H9 (cell line): ENCODE data around the gene PTN. TPM values are rescaled to one million over a fixed set of nuclear protein-coding genes. Genes with fewer than 3 reads are reported as not detected.

Source experiments
- DNase-seq: peaks from one replicate; pipeline ENCODE4 v3.0.0-alpha.2; 2017
- H2AFZ ChIP-seq: one replicate; pipeline ENCODE4 v1.6.1; 2013; ENCODE audit warnings: mild to moderate bottlenecking, low read length, control low read depth, moderate library complexity
- H2AK5ac ChIP-seq: 2 replicates; pipeline ENCODE4 v1.6.1; 2013; ENCODE audit warnings: low read length, control low read depth, mixed read lengths; ENCODE audit not compliant: insufficient read length
- H2BK120ac ChIP-seq: one replicate; pipeline ENCODE4 v1.6.1; 2013; ENCODE audit warnings: low read depth, mild to moderate bottlenecking, low read length, control low read depth, inconsistent platforms; ENCODE audit not compliant: poor library complexity, severe bottlenecking
- H2BK12ac ChIP-seq: 2 replicates; pipeline ENCODE4 v1.6.1; 2013; ENCODE audit warnings: low read length, control low read depth, mixed read lengths, low read depth; ENCODE audit not compliant: insufficient read length
- H2BK15ac ChIP-seq: 2 replicates; pipeline ENCODE4 v1.6.1; 2013; ENCODE audit warnings: low read depth, low read length, control low read depth
- H2BK20ac ChIP-seq: one replicate; pipeline ENCODE4 v1.6.1; 2013; ENCODE audit warnings: low read depth, mild to moderate bottlenecking, low read length, control low read depth, inconsistent platforms; ENCODE audit not compliant: poor library complexity, severe bottlenecking
- H2BK5ac ChIP-seq: 2 replicates; pipeline ENCODE4 v1.6.1; 2013; ENCODE audit warnings: low read length, control low read depth, mixed read lengths; ENCODE audit not compliant: insufficient read length
- H3K14ac ChIP-seq: 2 replicates; pipeline ENCODE4 v1.6.1; 2013; ENCODE audit warnings: low read length, control low read depth; ENCODE audit not compliant: insufficient read depth
- H3K18ac ChIP-seq: 2 replicates; pipeline ENCODE4 v1.6.1; 2013; ENCODE audit warnings: low read depth, mild to moderate bottlenecking, mixed read lengths, low read length, control low read depth; ENCODE audit not compliant: insufficient read length
- H3K23ac ChIP-seq: 2 replicates; pipeline ENCODE4 v1.6.1; 2013; ENCODE audit warnings: low read length, control low read depth, mixed read lengths, low read depth; ENCODE audit not compliant: insufficient read length
- H3K23me2 ChIP-seq: 2 replicates; pipeline ENCODE4 v1.6.1; 2013; ENCODE audit warnings: low read depth, mild to moderate bottlenecking, mixed read lengths, low read length, control low read depth; ENCODE audit not compliant: insufficient read length, poor library complexity, severe bottlenecking
- H3K27ac ChIP-seq: 2 replicates; pipeline ENCODE4 v1.5.1; 2013; ENCODE audit warnings: low read length, control low read depth, mixed read lengths, low read depth; ENCODE audit not compliant: insufficient read length
- H3K27me3 ChIP-seq: 2 replicates; pipeline ENCODE4 v1.6.1; 2013; ENCODE audit warnings: low read length, control low read depth, inconsistent platforms; ENCODE audit not compliant: insufficient read depth
- H3K4ac ChIP-seq: 2 replicates; pipeline ENCODE4 v1.6.1; 2013; ENCODE audit warnings: low read depth, mild to moderate bottlenecking, control low read depth, inconsistent platforms, low read length, moderate library complexity
- H3K4me1 ChIP-seq: 2 replicates; pipeline ENCODE4 v1.6.1; 2013; ENCODE audit warnings: low read length, control low read depth, inconsistent platforms; ENCODE audit not compliant: insufficient read depth
- H3K4me2 ChIP-seq: 2 replicates; pipeline ENCODE4 v1.6.1; 2013; ENCODE audit warnings: low read length, control low read depth, mixed read lengths; ENCODE audit not compliant: insufficient read length, insufficient read depth
- H3K56ac ChIP-seq: 2 replicates; pipeline ENCODE4 v1.6.1; 2013; ENCODE audit warnings: low read depth, mild to moderate bottlenecking, mixed read lengths, low read length, control low read depth; ENCODE audit not compliant: insufficient read length
- H3K79me1 ChIP-seq: 2 replicates; pipeline ENCODE4 v1.6.1; 2013; ENCODE audit warnings: low read depth, mild to moderate bottlenecking, moderate library complexity, low read length, control low read depth, inconsistent platforms; ENCODE audit not compliant: insufficient read depth, poor library complexity, severe bottlenecking
- H3K79me2 ChIP-seq: 2 replicates; pipeline ENCODE4 v1.6.1; 2013; ENCODE audit warnings: low read length, control low read depth, inconsistent platforms; ENCODE audit not compliant: insufficient read depth
- H3K9ac ChIP-seq: 2 replicates; pipeline ENCODE4 v1.6.1; 2013; ENCODE audit warnings: low read length, control low read depth, mixed read lengths; ENCODE audit not compliant: insufficient read length; ENCODE audit errors: extremely low read depth
- H3K9me3 ChIP-seq: one replicate; pipeline ENCODE4 v1.6.1; 2013; ENCODE audit warnings: low read depth, low read length, inconsistent platforms; ENCODE audit not compliant: control insufficient read depth
- H3T11ph ChIP-seq: one replicate; pipeline ENCODE4 v1.6.1; 2013; ENCODE audit warnings: mild to moderate bottlenecking, low read length, control low read depth, inconsistent platforms
- H4K20me1 ChIP-seq: one replicate; pipeline ENCODE4 v1.6.1; 2013; ENCODE audit not compliant: control insufficient read depth, insufficient read length, insufficient read depth
- H4K5ac ChIP-seq: 2 replicates; pipeline ENCODE4 v1.6.1; 2013; ENCODE audit warnings: low read depth, mild to moderate bottlenecking, mixed read lengths, low read length, control low read depth; ENCODE audit not compliant: insufficient read length
- H4K8ac ChIP-seq: replicated peaks from 2 replicates; pipeline ENCODE4 v1.6.1; 2013; ENCODE audit warnings: low read length, control low read depth, mixed read lengths, low read depth; ENCODE audit not compliant: insufficient read length
- H4K91ac ChIP-seq: 2 replicates; pipeline ENCODE4 v1.6.1; 2013; ENCODE audit warnings: low read depth, mild to moderate bottlenecking, moderate library complexity, mixed read lengths, low read length, control low read depth; ENCODE audit not compliant: insufficient read length
- H3K27ac Mint-ChIP-seq, 3 experiments: 2 replicates in 2 of 3; 3 replicates in 1 of 3; pipeline ENCODE4 v1.8.0; 2020 to 2021; ENCODE audit warnings: mixed read lengths in 3 of 3, mild to moderate bottlenecking in 1 of 3, moderate library complexity in 1 of 3
- H3K27me3 Mint-ChIP-seq: 2 replicates; pipeline ENCODE4 v1.8.0; 2021; ENCODE audit warnings: low read depth, mild to moderate bottlenecking, moderate library complexity, mixed read lengths
- H3K36me3 Mint-ChIP-seq, 3 experiments: 2 replicates in 2 of 3; 3 replicates in 1 of 3; pipeline ENCODE4 v1.8.0; 2020 to 2021; ENCODE audit warnings: low read depth in 3 of 3, mixed read lengths in 3 of 3; ENCODE audit not compliant: insufficient read depth in 1 of 3
- H3K4me1 Mint-ChIP-seq, 2 experiments: 2 replicates each; pipeline ENCODE4 v1.8.0; 2020; ENCODE audit warnings: mixed read lengths in 2 of 2
- H3K4me3 Mint-ChIP-seq, 2 experiments: 2 replicates in 1 of 2; 3 replicates in 1 of 2; pipeline ENCODE4 v1.8.0; 2020 to 2021; ENCODE audit warnings: mild to moderate bottlenecking in 2 of 2, mixed read lengths in 2 of 2, moderate library complexity in 1 of 2
- H3K9me3 Mint-ChIP-seq, 2 experiments: 2 replicates in 1 of 2; 3 replicates in 1 of 2; pipeline ENCODE4 v1.8.0; 2020; ENCODE audit warnings: mild to moderate bottlenecking in 2 of 2, mixed read lengths in 2 of 2, moderate library complexity in 1 of 2
- WGBS: extraction: QIAGEN DNeasy Blood & Tissue Kit; methylation state at CpG from one replicate; pipeline ENCODE4 v1.1.7; 2013; ENCODE audit warnings: missing lambda C conversion rate, low lambda C conversion rate, mixed read lengths; ENCODE audit not compliant: insufficient read length; ENCODE audit errors: extremely low coverage; 5-methylcytosine and 5-hydroxymethylcytosine counted together
- total RNA-seq: library from RNA; stranded (reverse); gene quantifications from 2 replicates; pipeline ENCODE4 v1.2.1, GENCODE V29; 2021
- TF ChIP-seq, protein P1 (sequence below): fragments of 200-600 bp; sonication (generic); conservative IDR thresholded peaks from 3 replicates; pipeline ENCODE4 v1.8.0; 2021; ENCODE audit warnings: antibody characterized with exemption, mild to moderate bottlenecking

The PTN gene
- total RNA-seq, 1 experiment from 2014 or later, result 16.5 TPM

DNA sequence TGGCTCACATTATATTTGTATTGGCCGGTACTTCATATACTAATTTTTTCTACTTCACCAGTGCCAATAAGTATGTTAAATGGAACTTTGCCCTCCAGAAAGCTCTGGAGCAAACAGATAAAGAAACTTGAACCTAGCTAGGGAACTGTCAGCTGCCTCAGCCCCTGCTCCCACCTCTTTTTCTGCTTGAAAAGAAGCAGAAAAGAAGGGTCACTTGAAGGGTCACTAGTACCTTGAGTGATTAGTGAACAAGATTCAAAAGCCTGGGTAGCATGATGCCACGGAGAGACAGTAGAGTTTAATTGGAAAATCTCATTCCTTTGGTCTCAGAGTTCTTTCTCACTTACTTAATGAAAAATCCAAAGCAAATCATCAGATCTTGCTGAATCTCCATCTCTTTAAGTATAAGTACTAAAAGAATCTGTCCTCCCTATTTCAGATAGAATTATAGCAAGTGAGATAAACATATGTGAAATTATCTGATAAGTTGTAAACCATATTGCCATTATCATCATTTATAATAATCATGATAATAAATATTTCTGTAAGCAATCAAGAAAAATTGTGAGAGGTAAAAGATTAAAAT, 47.7 kb downstream of the PTN start:
- WGBS, result no CpG with 5 or more reads among the region's 2 CpGs
- Mint-ChIP-seq H3K27ac (no peak overlapping the region), H3K36me3 (peaks cover 4 to 10% (median 8%) of the 10 kb centered on the region in 3 experiments; a peak in 6 of 7 replicates), H3K4me1 (peaks cover 5 to 7% of the 10 kb centered on the region in 2 experiments), H3K4me3 (no peak overlapping the region), H3K9me3 (peaks cover 0 to 5% of the 10 kb centered on the region in 2 experiments; a peak in 2 of 5 replicates), H3K27me3 (no peaks in the 10 kb centered on the region)
- Histone ChIP-seq H2BK20ac (no peak overlapping the region), H3K14ac (no peak overlapping the region), H3K4me2 (no peak overlapping the region), H3K79me1 (no peaks in the 10 kb centered on the region), H3T11ph (no peak overlapping the region), H4K5ac (no peak overlapping the region), H2BK5ac (no peak overlapping the region), H3K56ac (no peak overlapping the region), H3K4ac (no peak overlapping the region), H3K27me3 (no peaks in the 10 kb centered on the region), H3K23me2 (no peaks in the 10 kb centered on the region), H4K91ac (no peak overlapping the region), H2AFZ (no peak overlapping the region), H3K23ac (no peak overlapping the region), H3K9me3 (no peaks in the 10 kb centered on the region), H4K20me1 (no peaks in the 10 kb centered on the region), H3K4me1 (peaks cover 3% of the 10 kb centered on the region; the same call in 1 of the 2 replicates), H2AK5ac (no peak overlapping the region), H3K79me2 (no peaks in the 10 kb centered on the region), H3K18ac (no peak overlapping the region), H2BK120ac (no peak overlapping the region), H3K27ac (no peak overlapping the region), H3K9ac (no peak overlapping the region), H2BK15ac (no peak overlapping the region), H2BK12ac (no peak overlapping the region), H4K8ac (no peak overlapping the region)
- DNase-seq, result no peak
- TF ChIP-seq, protein P1, sequence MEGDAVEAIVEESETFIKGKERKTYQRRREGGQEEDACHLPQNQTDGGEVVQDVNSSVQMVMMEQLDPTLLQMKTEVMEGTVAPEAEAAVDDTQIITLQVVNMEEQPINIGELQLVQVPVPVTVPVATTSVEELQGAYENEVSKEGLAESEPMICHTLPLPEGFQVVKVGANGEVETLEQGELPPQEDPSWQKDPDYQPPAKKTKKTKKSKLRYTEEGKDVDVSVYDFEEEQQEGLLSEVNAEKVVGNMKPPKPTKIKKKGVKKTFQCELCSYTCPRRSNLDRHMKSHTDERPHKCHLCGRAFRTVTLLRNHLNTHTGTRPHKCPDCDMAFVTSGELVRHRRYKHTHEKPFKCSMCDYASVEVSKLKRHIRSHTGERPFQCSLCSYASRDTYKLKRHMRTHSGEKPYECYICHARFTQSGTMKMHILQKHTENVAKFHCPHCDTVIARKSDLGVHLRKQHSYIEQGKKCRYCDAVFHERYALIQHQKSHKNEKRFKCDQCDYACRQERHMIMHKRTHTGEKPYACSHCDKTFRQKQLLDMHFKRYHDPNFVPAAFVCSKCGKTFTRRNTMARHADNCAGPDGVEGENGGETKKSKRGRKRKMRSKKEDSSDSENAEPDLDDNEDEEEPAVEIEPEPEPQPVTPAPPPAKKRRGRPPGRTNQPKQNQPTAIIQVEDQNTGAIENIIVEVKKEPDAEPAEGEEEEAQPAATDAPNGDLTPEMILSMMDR, result no peak
